T-helper 2 cell treated with Interferon-gamma antibody and Interleukin-4, amounts not matched to agents 100 ng/mL and 5 ng/mL, for 36 hours (primary cell): ENCODE measurements around the gene NCF4. TPM values are rescaled to one million over a fixed set of nuclear protein-coding genes. Genes with fewer than 3 reads are reported as not detected.

ENCODE experiments used
- intact Hi-C: fragments of 100-400 bp; cut with micrococcal nuclease; formaldehyde crosslinking; loops from one replicate; pipeline ENCODE4 v1.15.1; 2023
- total RNA-seq: library from RNA; stranded (reverse); gene quantifications from 2 replicates; pipeline ENCODE4 v1.2.3, GENCODE V29; 2022

The NCF4 gene
- total RNA-seq, 1 donor from 2014 or later, result 57.0 TPM

DNA sequence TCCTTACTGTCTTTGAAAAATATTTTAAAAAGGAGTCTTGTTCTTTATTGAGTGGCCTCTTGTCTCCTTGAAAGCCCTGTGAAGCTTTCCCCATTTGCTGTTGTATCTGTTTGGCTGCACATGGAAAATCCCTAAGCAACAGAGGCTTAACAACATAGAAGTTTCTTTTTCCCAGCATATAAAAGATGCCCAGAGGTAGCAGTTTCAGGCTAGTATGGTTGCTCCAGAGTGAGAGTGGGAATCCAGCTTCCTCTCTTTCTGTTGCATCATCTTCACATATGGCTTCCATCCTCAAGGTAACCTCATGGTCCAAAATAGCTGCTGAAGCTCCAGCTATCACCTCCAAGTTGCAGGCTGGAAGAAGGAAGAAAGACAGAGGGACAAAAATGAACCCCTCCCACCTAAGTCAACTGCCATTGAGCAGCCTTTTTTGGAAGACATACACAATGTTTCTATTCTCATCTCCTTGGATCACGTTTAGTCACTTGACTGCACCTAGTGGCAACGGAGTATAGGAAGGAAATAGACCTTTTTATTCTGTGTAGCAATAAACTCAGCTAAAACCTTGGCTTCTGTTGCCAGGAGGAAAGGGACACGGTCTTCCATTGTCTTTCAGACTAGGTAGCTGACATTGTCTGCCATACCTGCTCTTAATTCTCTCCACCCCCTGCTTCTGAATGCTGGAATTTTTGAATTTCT lies 57.9 kb downstream of the NCF4 start:
- intact Hi-C loops, result no loop called here

DNA sequence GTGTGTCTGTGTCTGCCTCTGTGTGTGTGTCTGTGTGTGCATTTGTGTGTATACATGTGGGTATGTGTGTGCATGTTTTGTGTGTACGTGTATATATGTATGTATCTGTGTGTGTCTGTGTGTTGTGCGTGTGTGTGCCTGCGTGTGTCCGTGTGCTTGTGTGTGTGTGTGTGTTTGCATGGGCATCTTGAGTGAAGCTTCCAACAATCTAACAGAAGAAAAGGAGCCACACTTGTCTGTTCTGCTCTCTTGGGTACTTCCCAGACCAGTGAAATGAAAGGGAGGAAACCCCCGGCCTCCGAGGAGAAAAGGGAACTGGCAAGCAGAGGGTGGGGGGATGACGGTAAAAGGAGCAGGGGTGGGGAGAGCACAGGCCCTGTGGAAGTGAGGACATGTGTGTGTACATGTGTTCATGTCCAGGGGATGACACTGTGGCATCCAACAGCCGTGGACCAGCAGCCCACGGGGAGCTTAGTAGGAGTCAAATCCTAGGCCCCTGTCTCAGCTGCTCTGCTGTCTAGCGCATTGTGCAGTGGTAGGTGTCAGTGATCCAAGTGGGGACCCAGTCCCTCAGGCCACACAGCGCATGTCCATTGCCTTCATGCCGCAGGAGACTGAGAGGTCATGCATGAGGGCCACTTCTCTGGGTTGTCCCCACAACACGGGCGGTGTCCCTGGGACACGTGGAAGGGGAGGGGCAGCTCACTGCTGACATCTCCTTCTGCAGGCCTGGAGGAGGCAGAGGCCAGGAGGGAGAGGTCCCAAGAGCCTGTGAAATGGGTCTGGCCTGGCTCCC lies 60.7 kb downstream of the NCF4 start:
- intact Hi-C loops, result no loop called here

DNA sequence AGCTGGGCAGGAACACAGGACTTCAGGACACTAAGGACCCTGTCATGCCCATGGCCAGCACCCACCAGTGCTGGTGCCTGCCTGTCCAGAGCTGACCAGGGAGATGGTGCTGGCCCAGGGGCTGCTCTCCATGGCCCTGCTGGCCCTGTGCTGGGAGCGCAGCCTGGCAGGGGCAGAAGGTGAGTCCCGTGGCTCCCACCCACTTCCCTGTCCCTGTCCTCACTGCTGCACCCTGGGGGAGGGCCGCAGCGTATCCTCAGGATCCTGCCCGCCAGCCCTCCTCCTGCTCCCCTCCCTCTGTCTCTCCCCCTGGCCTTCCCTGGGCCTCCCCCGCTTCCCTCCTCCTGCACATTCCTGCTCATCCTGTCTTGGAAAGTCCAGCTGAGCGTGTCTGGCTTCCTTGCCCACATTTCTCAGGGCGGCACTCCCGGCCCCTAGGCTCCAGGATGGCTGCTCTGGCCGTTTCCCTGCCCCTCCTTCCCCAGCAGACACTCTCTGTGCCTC lies 61.4 kb downstream of the NCF4 start:
- intact Hi-C loops, result no loop called here

DNA sequence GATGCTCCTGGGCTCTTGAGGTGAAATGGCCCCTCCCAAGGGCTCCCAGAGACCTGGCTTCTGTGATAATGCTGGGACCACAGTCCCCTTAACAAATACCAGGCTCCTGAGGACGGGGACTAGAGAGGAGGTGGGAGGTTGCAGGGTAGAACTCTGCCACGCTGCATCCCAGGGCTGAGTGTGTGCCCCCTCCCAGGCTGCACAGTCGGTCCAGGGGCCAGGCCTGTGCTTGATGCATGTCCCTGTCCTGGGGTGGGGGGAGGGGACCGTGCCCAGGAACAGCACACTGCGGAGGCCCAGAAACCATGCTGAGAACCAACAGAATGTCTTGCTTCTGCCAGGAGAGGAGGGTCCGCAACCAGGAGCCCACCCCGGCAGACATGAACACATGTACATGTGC lies 61.9 kb downstream of the NCF4 start:
- intact Hi-C loops, result no loop called here

DNA sequence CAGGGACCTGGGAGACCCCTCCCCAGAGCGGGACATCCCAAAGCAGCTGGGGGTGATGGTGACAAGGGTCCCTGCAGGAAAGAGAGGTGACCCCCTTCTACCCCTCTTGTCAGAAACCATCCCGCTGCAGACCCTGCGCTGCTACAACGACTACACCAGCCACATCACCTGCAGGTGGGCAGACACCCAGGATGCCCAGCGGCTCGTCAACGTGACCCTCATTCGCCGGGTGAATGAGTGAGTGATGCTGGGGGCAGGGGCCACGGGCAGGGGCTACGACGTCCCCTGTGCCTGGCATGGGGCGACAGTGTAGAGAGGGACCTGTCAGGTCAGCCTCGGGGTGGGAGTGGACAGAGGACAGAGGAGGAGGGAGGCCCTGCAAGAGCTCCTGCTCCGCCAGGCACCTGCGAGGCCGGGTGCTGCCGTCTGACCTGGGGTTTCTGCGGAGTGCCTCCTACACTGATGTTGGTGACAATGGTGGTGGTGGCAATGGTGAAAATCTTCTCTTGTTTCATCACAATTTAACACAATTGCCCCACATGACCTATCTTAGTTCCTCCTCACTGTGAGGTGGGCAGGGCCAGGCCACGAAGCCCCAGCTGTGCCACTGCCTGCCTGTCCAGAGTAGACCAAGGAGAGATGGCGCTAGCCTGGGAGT lies 62.5 kb downstream of the NCF4 start:
- intact Hi-C loops, result no loop called here

DNA sequence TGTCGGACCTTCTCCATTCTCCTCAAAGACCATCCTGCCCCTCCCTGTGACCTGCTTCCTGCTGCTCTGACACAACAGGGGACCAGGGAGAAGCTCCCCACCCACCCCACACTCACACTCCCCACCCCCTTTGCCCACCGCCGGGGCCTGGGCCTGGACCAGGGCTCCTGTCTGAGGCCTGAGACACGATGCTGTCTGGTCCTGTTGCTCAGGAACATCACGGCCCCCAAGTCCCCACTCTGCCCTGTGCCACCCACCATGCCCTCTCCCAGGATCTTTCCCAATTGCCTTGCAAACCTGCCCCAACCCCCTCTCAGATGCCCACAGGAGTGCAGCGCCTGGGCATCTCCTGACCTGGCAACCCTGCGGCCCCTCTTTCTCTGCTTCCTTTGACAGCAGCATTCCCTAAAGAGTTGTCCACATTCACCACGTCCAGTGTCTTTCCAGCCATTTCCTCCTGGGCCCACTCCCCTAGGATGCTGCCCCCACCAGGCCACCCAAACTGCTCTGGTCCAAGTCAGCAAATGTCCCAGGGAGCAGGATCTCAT lies 63.4 kb downstream of the NCF4 start:
- intact Hi-C loops, result no loop called here

DNA sequence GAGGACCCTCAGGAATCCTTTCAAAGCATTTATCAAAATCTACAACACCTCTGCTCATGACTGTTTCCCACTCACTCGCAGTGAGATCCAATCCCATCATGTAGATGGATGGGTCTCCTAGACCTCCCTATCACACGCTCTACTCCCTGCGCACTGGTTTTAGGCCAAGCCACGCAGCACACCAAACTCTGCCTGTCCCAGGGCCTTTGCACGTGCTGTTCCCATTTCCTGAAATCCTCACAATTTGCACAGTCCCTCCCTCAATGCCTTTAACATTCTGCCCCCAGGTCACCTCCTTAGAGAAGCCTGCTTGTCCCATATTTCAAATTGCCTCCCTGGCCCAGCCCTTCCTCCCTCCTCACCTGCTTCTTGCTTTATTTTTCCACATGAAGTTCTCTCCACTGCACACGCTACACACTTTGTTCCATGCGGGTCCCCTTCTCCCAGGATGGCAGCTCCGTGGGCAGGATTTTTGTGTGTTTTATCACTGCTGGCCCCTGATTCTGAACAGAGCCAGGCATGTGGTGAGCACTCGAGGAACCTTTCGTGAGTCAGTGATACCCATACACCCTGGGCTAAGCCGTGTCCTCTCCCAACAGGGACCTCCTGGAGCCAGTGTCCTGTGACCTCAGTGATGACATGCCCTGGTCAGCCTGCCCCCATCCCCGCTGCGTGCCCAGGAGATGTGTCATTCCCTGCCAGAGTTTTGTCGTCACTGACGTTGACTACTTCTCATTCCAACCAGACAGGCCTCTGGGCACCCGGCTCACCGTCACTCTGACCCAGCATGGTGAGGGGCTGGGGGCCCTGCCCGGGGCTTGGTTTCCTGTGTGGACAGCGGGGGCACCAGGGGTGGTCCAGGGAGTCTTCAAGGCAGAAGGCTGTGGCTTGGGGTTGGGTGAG lies 64.8 kb downstream of the NCF4 start:
- intact Hi-C loops, result no loop called here

DNA sequence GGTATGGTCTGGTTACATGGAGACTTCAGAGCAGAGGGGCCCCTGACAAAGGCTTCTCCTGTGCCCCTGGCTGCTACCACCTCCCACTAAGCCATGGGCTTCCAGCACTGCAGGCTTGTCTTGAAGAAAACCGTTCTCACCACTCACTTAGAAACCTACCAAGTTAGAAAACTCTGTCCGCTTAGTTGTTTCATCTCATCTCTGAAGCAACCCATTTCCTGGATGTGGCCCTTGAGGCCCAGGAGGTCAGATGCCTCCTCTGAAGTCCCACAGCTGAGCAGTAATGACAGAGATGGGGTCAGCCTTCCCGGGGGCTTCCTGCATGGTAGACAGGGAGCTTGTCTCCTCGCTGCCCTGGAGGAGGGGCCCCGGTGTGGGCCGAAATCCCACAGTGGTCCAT lies 65.5 kb downstream of the NCF4 start:
- intact Hi-C loops, result no loop called here

DNA sequence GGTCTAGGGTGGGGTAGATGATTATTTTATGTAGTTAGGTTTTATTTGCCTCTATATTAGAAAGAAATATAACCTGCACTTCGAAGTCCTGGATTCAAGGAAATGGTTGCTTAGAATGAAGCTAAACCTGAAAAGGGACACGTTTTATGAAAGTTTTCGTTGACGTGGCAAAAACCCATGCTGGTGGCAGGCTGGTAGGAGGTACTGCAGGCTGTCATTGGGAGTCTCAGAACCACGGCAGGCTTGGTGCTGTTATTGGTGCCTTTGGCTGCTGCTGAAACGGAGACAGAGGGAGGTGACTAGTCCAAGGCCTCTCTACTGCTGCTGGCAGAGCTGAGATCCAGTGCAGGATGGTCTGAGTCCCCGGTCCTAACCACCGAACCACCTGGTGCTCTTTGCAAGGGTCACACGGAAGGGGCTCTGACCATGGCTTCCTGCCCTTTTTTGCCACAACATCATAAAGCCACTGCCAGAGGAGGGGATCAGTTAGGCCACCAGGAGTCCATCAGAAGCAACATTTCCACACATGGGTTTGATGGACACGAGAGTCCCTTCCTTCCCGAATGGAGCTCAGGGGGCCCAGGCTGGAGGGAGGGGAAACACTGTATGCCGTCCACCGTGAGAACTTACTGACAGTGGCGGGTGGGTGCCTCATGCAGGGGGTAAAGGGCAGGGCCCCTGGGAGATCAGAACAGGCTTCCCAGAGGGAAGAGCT lies 66.1 kb downstream of the NCF4 start:
- intact Hi-C loops, result no loop called here

Other genes starting within 250 kb of the NCF4 start
- gene CACNG2, start 157.3 kb upstream of the NCF4 start, total RNA-seq, result not detected in 2 replicates
- gene IFT27, start 84.9 kb upstream of the NCF4 start, total RNA-seq, result 25.2 and 26.9 TPM in 2 replicates
- gene PVALB, start 44.0 kb upstream of the NCF4 start, total RNA-seq, result not detected in 2 replicates
- 7.8 TPM in 2 replicates for gene CSF2RB, start 52.6 kb downstream of the NCF4 start, total RNA-seq
- 7.2 and 7.5 TPM in 2 replicates for gene TST, start 158.4 kb downstream of the NCF4 start, total RNA-seq
- gene MPST, start 158.7 kb downstream of the NCF4 start, total RNA-seq, result 22.2 and 22.4 TPM in 2 replicates
- gene KCTD17, start 190.7 kb downstream of the NCF4 start, total RNA-seq, result 33.2 and 36.4 TPM in 2 replicates
- 0.55 and 0.75 TPM in 2 replicates for gene TMPRSS6, start 248.7 kb downstream of the NCF4 start, total RNA-seq